Left ventricle myocardium inferior (tissue), 1 donor: ENCODE data around the gene FRK. TPM values are rescaled to one million over a fixed set of nuclear protein-coding genes. Genes with fewer than 3 reads are reported as not detected.

Experiments used
- DNase-seq: peaks from one replicate; pipeline ENCODE4 v3.0.0-alpha.2; 2020
- H3K27ac ChIP-seq: fragments of 200-600 bp; replicated peaks from 2 replicates; pipeline ENCODE4 v1.8.0; 2021
- H3K27me3 ChIP-seq: fragments of 200-600 bp; 2 replicates; pipeline ENCODE4 v1.8.0; 2021; ENCODE audit warnings: low read depth
- H3K36me3 ChIP-seq: fragments of 200-600 bp; 2 replicates; pipeline ENCODE4 v1.8.0; 2021
- H3K4me1 ChIP-seq: fragments of 200-600 bp; 2 replicates; pipeline ENCODE4 v1.8.0; 2021
- H3K4me3 ChIP-seq: fragments of 200-600 bp; 2 replicates; pipeline ENCODE4 v1.8.0; 2021; ENCODE audit warnings: mild to moderate bottlenecking, moderate library complexity
- H3K9me3 ChIP-seq: fragments of 200-600 bp; replicated peaks from 2 replicates; pipeline ENCODE4 v1.8.0; 2021
- intact Hi-C: fragments of 100-400 bp; cut with micrococcal nuclease; formaldehyde crosslinking; loops from one replicate; pipeline ENCODE4 v1.11.0; 2022
- total RNA-seq: library from RNA; stranded (reverse); fragmentation: NEBNext Ultra II Directional; extraction: Animal tissue kit (Norgen Biotek cat#: 25700); gene quantifications from one replicate; pipeline ENCODE4 v1.2.1, GENCODE V29; 2021
- TF ChIP-seq, protein P1 (sequence below): fragments of 200-600 bp; IDR thresholded peaks from 2 replicates; pipeline ENCODE4 v1.8.0; 2021; ENCODE audit warnings: antibody characterized with exemption, mild to moderate bottlenecking, borderline replicate concordance
- donor health status: DM: no; HTN: yes; CAD: no; lungs with severe emphysema.

Gene FRK
- total RNA-seq, 1 donor from 2014 or later, result 11.2 TPM

DNA sequence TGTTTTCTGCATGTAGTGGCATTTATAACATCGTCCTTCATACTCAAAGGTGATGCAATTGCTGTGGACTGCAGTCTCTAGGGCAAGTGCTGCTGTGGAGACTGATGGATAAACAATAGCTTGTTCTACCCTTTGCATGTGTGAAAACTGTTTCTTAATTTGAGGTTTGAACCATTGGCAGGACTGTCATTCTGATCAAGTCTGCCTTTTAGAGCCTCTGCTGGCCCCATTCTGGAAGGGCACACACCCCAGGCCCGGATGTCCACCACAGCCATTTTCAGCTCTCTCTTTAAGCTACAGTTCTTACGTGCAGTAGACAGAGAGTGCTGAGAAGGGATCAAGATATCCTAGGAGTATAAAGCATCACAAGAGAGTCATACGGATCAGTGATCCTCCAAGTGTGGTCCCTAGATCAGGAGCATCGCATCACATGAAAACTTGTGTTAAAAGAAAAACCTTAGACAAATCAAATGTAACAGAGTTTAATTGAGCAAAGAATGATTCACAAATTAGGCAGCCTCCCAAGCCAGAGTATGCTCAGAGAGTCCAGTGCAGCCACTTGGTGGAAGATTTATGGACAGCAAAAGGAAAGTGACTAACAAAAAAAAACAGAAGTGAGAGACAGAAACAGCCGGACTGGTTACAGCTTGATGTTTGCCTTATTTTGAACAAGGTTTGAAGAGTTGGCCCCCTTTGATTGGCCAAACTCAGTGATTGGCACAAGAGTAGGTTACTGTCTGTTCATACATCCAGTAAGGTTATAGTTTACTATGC, 52.0 kb downstream of the FRK start:
- peak overlapping the region; percentile 86 for H3K27ac ChIP-seq
- peak overlapping the region; percentile 21 for H3K4me3 ChIP-seq
- TF ChIP-seq, protein P1, sequence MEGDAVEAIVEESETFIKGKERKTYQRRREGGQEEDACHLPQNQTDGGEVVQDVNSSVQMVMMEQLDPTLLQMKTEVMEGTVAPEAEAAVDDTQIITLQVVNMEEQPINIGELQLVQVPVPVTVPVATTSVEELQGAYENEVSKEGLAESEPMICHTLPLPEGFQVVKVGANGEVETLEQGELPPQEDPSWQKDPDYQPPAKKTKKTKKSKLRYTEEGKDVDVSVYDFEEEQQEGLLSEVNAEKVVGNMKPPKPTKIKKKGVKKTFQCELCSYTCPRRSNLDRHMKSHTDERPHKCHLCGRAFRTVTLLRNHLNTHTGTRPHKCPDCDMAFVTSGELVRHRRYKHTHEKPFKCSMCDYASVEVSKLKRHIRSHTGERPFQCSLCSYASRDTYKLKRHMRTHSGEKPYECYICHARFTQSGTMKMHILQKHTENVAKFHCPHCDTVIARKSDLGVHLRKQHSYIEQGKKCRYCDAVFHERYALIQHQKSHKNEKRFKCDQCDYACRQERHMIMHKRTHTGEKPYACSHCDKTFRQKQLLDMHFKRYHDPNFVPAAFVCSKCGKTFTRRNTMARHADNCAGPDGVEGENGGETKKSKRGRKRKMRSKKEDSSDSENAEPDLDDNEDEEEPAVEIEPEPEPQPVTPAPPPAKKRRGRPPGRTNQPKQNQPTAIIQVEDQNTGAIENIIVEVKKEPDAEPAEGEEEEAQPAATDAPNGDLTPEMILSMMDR, result no peak
- peaks cover 83% of the 10 kb centered on the region for H3K4me1 ChIP-seq
- intact Hi-C loops, result no loop called here
- H3K36me3 ChIP-seq, result no peaks in the 10 kb centered on the region
- DNase-seq, result no peak
- no peaks in the 10 kb centered on the region for H3K27me3 ChIP-seq
- H3K9me3 ChIP-seq, result no peaks in the 10 kb centered on the region

DNA sequence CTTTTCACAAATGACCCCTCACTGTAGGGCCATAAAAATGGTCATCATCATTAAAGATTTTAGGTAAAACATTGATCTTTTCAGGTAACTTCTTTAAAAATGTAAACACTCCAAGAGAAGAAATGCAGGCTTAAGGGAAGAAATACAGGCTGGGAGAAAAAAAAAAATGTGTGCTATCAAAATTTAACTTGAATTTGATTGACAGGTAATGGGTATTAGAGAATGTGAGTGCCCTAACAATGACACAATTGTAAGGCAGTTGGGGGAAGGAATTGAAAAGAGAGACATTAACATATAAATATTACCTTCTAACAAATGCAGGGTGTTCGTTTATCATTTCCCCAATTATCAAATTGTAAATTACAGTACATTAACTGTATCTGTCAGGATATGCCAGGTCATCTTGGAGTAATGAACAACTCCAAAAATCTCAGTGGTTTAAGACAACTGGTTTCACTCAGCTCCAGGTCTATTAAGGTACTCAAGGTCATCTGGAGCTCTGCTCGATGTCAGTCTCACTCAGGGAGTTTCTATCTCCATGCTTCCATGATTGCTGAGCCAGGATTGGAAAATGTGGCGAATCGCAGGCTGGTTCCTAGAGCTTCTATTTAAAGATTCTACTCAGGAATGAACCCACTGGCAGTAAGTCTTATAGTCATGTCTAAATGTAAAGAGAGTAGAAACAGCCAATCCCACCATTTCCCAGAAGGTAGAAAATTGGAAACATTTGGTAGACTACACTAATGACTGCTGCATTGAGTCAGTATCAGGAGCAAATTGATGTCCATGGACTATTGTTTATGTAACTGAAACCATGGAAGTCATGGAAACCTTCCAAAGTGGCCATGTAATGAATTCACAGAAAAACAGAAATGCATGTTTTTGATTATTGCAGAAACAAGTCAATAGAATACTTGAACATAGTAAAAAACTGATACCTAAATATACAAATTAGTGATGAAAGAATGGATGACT, 55.6 kb downstream of the FRK start:
- H3K36me3 ChIP-seq, result peaks cover 12% of the 10 kb centered on the region
- no peaks in the 10 kb centered on the region for H3K9me3 ChIP-seq
- peaks cover 49% of the 10 kb centered on the region for H3K4me1 ChIP-seq
- peak overlapping the region; percentile 86 for H3K27ac ChIP-seq
- peak; percentile 22 for DNase-seq
- TF ChIP-seq, protein P1, result no peak
- H3K27me3 ChIP-seq, result no peaks in the 10 kb centered on the region
- intact Hi-C loops, result no loop called here
- H3K4me3 ChIP-seq, result no peak overlapping the region

DNA sequence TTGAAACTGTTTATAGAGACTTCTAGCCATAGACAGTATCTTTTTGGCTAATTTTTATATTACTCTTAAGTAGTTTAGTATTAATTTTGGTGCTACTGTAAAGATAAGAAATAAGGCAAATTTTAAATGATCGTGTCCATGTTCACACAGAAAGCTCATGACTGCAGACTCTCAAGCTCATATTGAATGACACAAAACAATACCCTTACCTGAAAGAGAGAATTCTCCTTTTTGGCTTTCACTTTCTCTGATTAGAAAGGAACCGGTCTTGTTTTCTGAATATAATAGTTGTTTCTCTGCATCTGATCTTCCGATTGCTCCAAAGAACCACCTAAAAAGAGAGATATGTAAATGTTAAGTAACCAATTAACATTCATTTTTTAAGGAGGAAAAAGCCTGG, 57.0 kb downstream of the FRK start:
- Histone ChIP-seq H3K4me1 (peaks cover 35% of the 10 kb centered on the region), H3K27me3 (no peaks in the 10 kb centered on the region), H3K4me3 (no peak overlapping the region), H3K27ac (no peak overlapping the region), H3K36me3 (peaks cover 12% of the 10 kb centered on the region), H3K9me3 (no peaks in the 10 kb centered on the region)
- TF ChIP-seq, protein P1, result no peak
- intact Hi-C loops, result no loop called here
- DNase-seq, result no peak

DNA sequence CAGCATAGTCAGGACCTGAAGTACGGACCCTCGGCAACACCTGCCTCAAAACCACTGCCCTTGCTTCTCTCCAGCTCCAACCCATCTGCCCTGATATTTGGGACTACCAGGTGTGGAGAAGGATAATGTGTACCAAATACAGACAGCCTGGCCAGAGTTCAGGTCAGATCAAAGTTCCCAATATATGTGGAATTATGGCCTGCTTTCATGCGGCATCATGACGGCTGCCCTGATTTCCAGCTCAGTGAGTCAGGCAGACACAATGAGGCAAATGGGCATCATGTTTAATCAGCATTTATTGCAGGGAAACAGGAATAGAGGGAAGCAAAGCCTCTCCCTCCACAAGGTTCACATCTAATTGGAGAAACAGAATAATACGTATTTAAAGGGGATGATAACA, 57.9 kb downstream of the FRK start:
- Histone ChIP-seq H3K4me3 (no peak overlapping the region), H3K4me1 (peaks cover 25% of the 10 kb centered on the region), H3K27ac (no peak overlapping the region), H3K36me3 (peaks cover 12% of the 10 kb centered on the region), H3K9me3 (no peaks in the 10 kb centered on the region), H3K27me3 (no peaks in the 10 kb centered on the region)
- intact Hi-C loops, result no loop called here
- no peak for DNase-seq
- TF ChIP-seq, protein P1, result no peak

GRCh38 chr6:115999235-115999634, 61.5 kb downstream of the FRK start:
- Histone ChIP-seq H3K27ac (no peak overlapping the region), H3K36me3 (peaks cover 12% of the 10 kb centered on the region), H3K4me3 (no peak overlapping the region), H3K4me1 (peaks cover 5% of the 10 kb centered on the region), H3K27me3 (no peaks in the 10 kb centered on the region), H3K9me3 (no peaks in the 10 kb centered on the region)
- no peak for DNase-seq
- TF ChIP-seq, protein P1, result no peak
- intact Hi-C loops, result no loop called here
